GM12873 (cell line): ENCODE measurements around the gene MAPKAPK5.

Experiments used
- CTCF ChIP-seq: IDR thresholded peaks from 2 replicates; pipeline ENCODE4 v1.5.1; 2012; ENCODE audit warnings: low read depth, mild to moderate bottlenecking, moderate library complexity, low read length, control low read depth; ENCODE audit not compliant: insufficient read depth; ENCODE audit errors: missing control alignments

Gene MAPKAPK5

GRCh38 chr12:111881716-111882115 lies 39.7 kb downstream of the MAPKAPK5 start:
- TF ChIP-seq CTCF: no peak

DNA sequence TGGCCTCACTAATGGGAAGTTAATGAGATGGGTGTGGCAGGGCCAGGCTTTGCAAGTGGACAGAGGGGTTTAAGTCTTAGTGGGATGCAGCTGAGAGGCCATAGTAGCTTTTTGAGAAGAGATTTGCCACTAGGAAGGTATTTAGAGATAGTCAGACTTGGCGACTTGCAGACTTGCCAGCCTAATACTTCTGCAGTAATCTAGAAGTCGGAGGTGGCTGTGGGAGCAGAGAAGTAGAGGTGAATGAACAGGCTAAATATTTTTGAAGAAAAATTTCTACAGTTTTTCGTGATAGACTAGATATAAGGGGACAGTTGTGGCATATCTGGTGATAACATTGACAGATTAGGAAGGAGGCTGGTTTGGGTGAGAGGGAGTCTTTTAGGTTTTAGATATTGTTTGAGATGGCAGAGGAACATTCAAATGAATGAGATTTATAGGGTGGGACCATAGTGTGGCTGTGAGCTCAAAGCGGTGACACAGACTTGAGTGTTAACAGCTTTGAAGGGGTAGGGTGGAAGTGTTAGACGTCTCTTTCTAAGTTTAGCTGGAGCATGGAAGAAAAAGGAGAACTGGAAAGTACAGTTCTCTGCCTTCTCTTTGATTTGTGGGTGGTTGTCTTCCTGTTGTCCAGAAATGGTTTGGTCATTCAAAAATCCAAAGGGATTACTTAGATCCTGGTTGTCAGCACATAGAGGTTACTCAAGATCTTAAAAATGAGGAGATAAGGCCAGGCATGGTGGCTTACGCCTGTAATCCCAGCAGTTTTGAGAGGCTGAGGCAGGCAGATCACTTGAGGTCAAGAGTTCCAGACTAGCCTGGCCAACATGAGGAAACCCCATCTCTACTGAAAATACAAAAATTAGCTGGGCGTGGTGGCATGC lies 44.9 kb downstream of the MAPKAPK5 start:
- TF ChIP-seq CTCF: no peak

GRCh38 chr12:111887926-111888745 lies 46.1 kb downstream of the MAPKAPK5 start:
- no peak for TF ChIP-seq CTCF

DNA sequence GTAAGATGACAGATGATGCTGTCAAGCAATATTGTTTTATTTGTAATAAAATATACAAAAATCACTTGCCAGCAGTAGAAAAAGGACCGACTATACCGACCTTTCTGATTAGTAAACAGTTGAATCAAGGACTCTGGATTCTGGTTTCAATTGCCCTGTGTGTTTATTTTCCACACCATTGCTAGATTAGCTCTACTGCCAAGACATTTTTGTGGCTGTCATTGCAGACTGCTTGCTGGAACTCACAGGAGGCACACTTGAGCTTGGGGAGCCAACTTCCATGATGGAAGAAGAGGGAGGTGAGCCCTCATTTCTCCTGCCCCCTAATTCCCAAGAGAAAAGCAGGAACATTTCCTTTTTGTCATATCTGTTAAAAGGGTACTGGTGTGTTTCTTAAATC lies 51.3 kb downstream of the MAPKAPK5 start:
- no peak for TF ChIP-seq CTCF

- no peak for TF ChIP-seq CTCF
Observed at GRCh38 chr12:111894556-111894955, 52.5 kb downstream of the MAPKAPK5 start.

GRCh38 chr12:111901182-111901581 lies 59.2 kb downstream of the MAPKAPK5 start:
- no peak for TF ChIP-seq CTCF

GRCh38 chr12:111904446-111904975 lies 62.5 kb downstream of the MAPKAPK5 start:
- TF ChIP-seq CTCF: no peak
